Measurements from ENCODE around the gene DNAJC13.

DNA sequence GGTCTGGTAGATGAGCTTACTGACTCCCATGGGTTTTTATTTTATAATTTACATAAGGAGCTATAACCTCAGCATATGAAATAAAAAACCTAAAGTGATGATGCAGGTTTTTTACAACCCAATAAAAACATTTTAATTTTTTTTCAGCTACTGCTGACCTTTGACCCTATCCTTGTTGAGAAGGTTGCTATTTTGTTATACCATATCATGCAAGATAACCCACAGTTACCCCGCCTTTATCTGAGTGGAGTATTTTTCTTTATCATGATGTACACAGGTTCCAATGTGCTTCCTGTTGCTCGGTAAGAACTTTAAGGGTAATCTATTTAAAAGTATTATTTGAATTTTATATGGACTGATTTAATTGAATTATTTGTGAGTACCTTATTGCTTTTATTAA, 70.8 kb downstream of the DNAJC13 start:
- TF ChIP-seq CTCF (conservative IDR thresholded peaks at IDR 0.05; ENCODE audit: low read length): no peak
- no peak for TF ChIP-seq EZH2phosphoT487 (IDR thresholded peaks at IDR 0.05; ENCODE audit: borderline replicate concordance)

Measured in Loucy (cell line).